BLaER1 treated with 17β-estradiol and CSF1 and Interleukin-3, amounts not matched to agents 10 nM and 100 nM (cell line): Measurements from ENCODE around the gene SNRNP200.

ENCODE experiments used
- H3K27ac ChIP-seq, 11 experiments: shearing (Covaris generic); formaldehyde crosslinking; 2 replicates each; pipeline ENCODE4 v1.8.1; 2022
- H3K27me3 ChIP-seq, 11 experiments: shearing (Covaris generic); formaldehyde crosslinking; 2 replicates each; pipeline ENCODE4 v1.8.1; 2022
- H3K36me3 ChIP-seq, 11 experiments: shearing (Covaris generic); formaldehyde crosslinking; 2 replicates each; pipeline ENCODE4 v1.8.1; 2022
- H3K4me1 ChIP-seq, 10 experiments: shearing (Covaris generic); formaldehyde crosslinking; 2 replicates each; pipeline ENCODE4 v1.8.1; 2022
- H3K4me2 ChIP-seq, 11 experiments: shearing (Covaris generic); formaldehyde crosslinking; 2 replicates each; pipeline ENCODE4 v1.8.1; 2022
- H3K4me3 ChIP-seq, 10 experiments: shearing (Covaris generic); formaldehyde crosslinking; 2 replicates each; pipeline ENCODE4 v1.8.1; 2022
- H3K9ac ChIP-seq, 11 experiments: shearing (Covaris generic); formaldehyde crosslinking; 2 replicates each; pipeline ENCODE4 v1.8.1; 2022
- H3K9me3 ChIP-seq, 11 experiments: shearing (Covaris generic); formaldehyde crosslinking; replicated peaks in 1 of 11; 2 replicates each; pipeline ENCODE4 v1.8.1; 2022
- H4K20me1 ChIP-seq, 11 experiments: shearing (Covaris generic); formaldehyde crosslinking; 2 replicates each; pipeline ENCODE4 v1.8.1; 2022
- Cebpa-rat ChIP-seq, 11 experiments: shearing (Covaris generic); IDR thresholded peaks; 2 replicates each; pipeline ENCODE4 v1.8.1; 2022

SNRNP200 gene

DNA sequence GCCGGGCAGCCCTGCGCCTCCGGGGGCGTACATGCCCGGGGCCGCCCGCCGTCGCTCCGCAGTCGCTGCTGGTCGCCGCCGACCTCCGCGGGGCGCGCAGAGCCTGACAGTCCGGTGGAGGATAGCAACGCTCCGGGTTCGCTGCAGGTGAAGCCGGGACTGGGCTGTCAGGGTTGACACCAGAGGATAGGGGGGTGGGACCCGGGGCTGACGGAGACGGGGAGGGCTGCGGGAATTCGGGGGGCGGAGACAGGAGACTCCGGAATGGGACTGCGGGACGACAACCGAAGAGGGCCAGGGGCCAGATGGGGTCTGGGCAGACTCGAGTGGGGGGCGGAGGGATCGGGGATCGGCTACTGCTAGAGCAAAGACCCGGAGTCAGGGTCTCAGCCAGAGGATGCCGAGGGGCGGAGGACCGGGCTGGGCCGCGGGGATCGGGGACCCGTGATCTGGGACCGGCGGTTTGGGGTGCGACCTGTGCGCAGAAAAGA lies 40.0 kb downstream of the SNRNP200 start:
- Histone ChIP-seq H3K4me2 (peak overlapping the region; percentile 91 to 99 (median 96)), H3K4me3 (peak overlapping the region; percentile 78 to 96 (median 92)), H3K9ac (peak overlapping the region; percentile 84 to 96 (median 93)), H3K36me3 (peaks cover 59 to 70% (median 66%) of the 10 kb centered on the region in 11 experiments), H4K20me1 (peaks cover 34 to 91% (median 78%) of the 10 kb centered on the region in 11 experiments; a peak in 21 of 22 replicates), H3K27ac (peak overlapping the region; percentile 79 to 92 (median 89)), H3K9me3 (no peaks in the 10 kb centered on the region), H3K27me3 (no peaks in the 10 kb centered on the region), H3K4me1 (peaks cover 38 to 56% (median 46%) of the 10 kb centered on the region in 10 experiments)
- TF ChIP-seq Cebpa-rat (IDR thresholded peaks at IDR 0.05), result no peak

- Histone ChIP-seq H3K9ac (peak overlapping the region; percentile 84 to 96 (median 93)), H3K27me3 (no peaks in the 10 kb centered on the region), H3K27ac (peak overlapping the region; percentile 79 to 92 (median 89)), H3K4me1 (peaks cover 44 to 62% (median 52%) of the 10 kb centered on the region in 10 experiments), H3K4me2 (peak overlapping the region; percentile 91 to 99 (median 96)), H3K9me3 (no peaks in the 10 kb centered on the region), H4K20me1 (peaks cover 34 to 94% (median 84%) of the 10 kb centered on the region in 11 experiments; a peak in 21 of 22 replicates), H3K4me3 (peak overlapping the region; percentile 78 to 96 (median 92)), H3K36me3 (peaks cover 53 to 69% (median 65%) of the 10 kb centered on the region in 11 experiments)
- no peak for TF ChIP-seq Cebpa-rat (IDR thresholded peaks at IDR 0.05)
These were observed 40.5 kb downstream of the SNRNP200 start for GRCh38 chr2:96264656-96265348.

- peaks cover 53 to 69% (median 65%) of the 10 kb centered on the region in 11 experiments for H3K36me3 ChIP-seq
- H3K4me3 ChIP-seq, result peak overlapping the region; percentile 78 to 96 (median 92); a peak in 19 of 20 replicates
- peaks cover 34 to 94% (median 78%) of the 10 kb centered on the region in 11 experiments; a peak in 21 of 22 replicates for H4K20me1 ChIP-seq
- peak overlapping the region; percentile 84 to 96 (median 93) for H3K9ac ChIP-seq
- H3K4me1 ChIP-seq, result peaks cover 51 to 69% (median 59%) of the 10 kb centered on the region in 10 experiments
- H3K27ac ChIP-seq, result peak overlapping the region in 5 of 11 experiments; percentile 79 to 92 (median 88); a peak in 7 of 22 replicates
- TF ChIP-seq Cebpa-rat (IDR thresholded peaks at IDR 0.05), result no peak
- H3K9me3 ChIP-seq, result no peaks in the 10 kb centered on the region
- peak overlapping the region; percentile 91 to 99 (median 96) for H3K4me2 ChIP-seq
- H3K27me3 ChIP-seq, result no peaks in the 10 kb centered on the region
These were observed 41.3 kb downstream of the SNRNP200 start for GRCh38 chr2:96264086-96264485.

GRCh38 chr2:96262306-96262705 lies 43.0 kb downstream of the SNRNP200 start:
- Histone ChIP-seq H3K27me3 (no peaks in the 10 kb centered on the region), H4K20me1 (peaks cover 29 to 95% (median 63%) of the 10 kb centered on the region in 11 experiments; a peak in 21 of 22 replicates), H3K4me2 (peak overlapping the region in 4 of 11 experiments; percentile 88 to 95 (median 92); a peak in 6 of 22 replicates), H3K27ac (peak overlapping the region in 1 of 11 experiments; percentile 90; a peak in 1 of 22 replicates), H3K4me3 (no peak overlapping the region), H3K36me3 (peaks cover 45 to 63% (median 58%) of the 10 kb centered on the region in 11 experiments), H3K9ac (peak overlapping the region in 6 of 11 experiments; percentile 14 to 75 (median 64); a peak in 4 of 22 replicates), H3K9me3 (no peaks in the 10 kb centered on the region), H3K4me1 (peaks cover 65 to 79% (median 71%) of the 10 kb centered on the region in 10 experiments)
- TF ChIP-seq Cebpa-rat (IDR thresholded peaks at IDR 0.05), result no peak

GRCh38 chr2:96261328-96262003 lies 43.9 kb downstream of the SNRNP200 start:
- Histone ChIP-seq H3K27me3 (no peaks in the 10 kb centered on the region), H3K36me3 (peaks cover 43 to 62% (median 56%) of the 10 kb centered on the region in 11 experiments), H3K4me3 (peak overlapping the region in 3 of 10 experiments; percentile 22 to 36 (median 26); a peak in 5 of 20 replicates), H4K20me1 (peaks cover 25 to 94% (median 55%) of the 10 kb centered on the region in 11 experiments; a peak in 20 of 22 replicates), H3K4me1 (peaks cover 65 to 83% (median 72%) of the 10 kb centered on the region in 10 experiments), H3K27ac (peak overlapping the region in 10 of 11 experiments; percentile 19 to 90 (median 76); a peak in 19 of 22 replicates), H3K4me2 (peak overlapping the region; percentile 32 to 95 (median 88); a peak in 21 of 22 replicates), H3K9ac (peak overlapping the region; percentile 21 to 75 (median 60); a peak in 19 of 22 replicates), H3K9me3 (no peaks in the 10 kb centered on the region)
- TF ChIP-seq Cebpa-rat (IDR thresholded peaks at IDR 0.05), result no peak

DNA sequence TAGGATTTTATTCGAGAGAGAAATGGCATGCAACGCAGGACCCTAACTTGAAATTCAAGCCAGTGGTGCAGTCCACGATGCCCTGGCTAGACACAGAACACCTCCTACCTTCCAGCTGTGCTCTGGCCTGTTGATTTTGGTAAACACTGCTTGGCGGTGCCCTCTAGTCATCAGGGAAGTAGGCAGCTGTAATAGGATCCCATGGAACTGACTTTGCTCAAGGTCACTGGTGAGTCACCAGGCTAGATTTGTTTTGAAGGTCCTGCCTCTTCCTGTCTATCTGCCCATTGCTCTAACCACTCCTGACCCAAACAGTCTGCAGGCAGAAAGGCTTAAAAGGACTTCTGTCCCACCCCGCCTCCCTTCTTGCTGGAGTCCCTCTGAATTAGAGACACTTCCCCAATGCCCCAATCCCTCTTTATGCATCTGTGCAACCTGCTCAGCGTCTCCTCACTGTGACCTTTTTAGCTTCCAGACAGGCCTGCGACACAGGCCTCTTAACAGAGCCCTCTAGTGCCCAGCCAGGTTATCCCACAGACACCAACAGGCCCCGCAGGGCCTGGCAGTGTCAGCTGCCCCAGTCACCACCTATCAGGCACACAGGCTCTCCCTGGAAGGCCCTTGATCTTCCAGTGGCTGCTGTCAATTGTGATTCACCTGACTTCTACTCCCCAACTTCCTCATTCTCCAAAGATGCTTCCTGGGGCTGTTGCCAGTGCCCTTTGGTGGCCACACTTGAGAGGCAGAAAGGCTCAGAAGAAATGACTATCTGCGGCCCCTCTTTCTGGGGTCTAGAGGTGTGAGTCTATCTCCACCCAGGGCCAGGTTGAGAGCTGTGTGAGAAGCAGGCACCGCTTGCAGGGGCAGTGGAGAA lies 44.7 kb downstream of the SNRNP200 start:
- no peak for TF ChIP-seq Cebpa-rat (IDR thresholded peaks at IDR 0.05)
- peak overlapping the region; percentile 21 to 75 (median 60); a peak in 20 of 22 replicates for H3K9ac ChIP-seq
- peaks cover 50 to 71% (median 63%) of the 10 kb centered on the region in 11 experiments for H3K36me3 ChIP-seq
- peaks cover 73 to 91% (median 80%) of the 10 kb centered on the region in 10 experiments for H3K4me1 ChIP-seq
- H3K4me2 ChIP-seq, result peak overlapping the region; percentile 32 to 95 (median 88)
- H3K27me3 ChIP-seq, result no peaks in the 10 kb centered on the region
- H3K27ac ChIP-seq, result peak overlapping the region; percentile 19 to 90 (median 71); a peak in 21 of 22 replicates
- H3K9me3 ChIP-seq, result no peaks in the 10 kb centered on the region
- peaks cover 25 to 100% (median 54%) of the 10 kb centered on the region in 11 experiments; a peak in 20 of 22 replicates for H4K20me1 ChIP-seq
- peak overlapping the region in 4 of 10 experiments; percentile 31 to 39 (median 34); a peak in 7 of 20 replicates for H3K4me3 ChIP-seq

DNA sequence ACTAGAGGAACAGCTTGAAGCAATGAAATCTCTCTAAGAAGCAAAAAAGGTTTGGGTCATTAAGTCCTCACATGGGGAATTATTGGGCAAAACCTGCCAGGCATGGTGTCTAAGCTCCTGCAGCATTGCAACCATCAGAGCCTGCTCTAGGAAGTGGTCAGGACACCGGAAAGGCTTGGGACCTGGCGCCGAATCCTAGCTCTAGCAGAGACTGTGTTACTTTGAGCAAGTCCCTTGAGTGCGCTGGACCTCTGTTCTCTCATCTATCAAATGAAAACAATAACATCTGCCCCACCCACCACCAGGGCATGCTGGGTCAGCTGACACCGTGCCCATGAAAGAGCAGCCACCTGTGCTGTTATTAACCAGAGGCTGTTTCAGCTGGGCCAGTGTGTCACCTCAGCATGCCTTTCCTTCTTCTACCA lies 45.8 kb downstream of the SNRNP200 start:
- Histone ChIP-seq H3K27ac (peak overlapping the region in 10 of 11 experiments; percentile 19 to 90 (median 76); a peak in 19 of 22 replicates), H3K9me3 (no peaks in the 10 kb centered on the region), H3K36me3 (peaks cover 61 to 82% (median 74%) of the 10 kb centered on the region in 11 experiments), H3K4me2 (peak overlapping the region; percentile 32 to 95 (median 88)), H3K9ac (peak overlapping the region; percentile 7 to 75 (median 60); a peak in 20 of 22 replicates), H3K4me3 (peak overlapping the region in 2 of 10 experiments; percentile 34 to 39; a peak in 4 of 20 replicates), H3K27me3 (no peaks in the 10 kb centered on the region), H4K20me1 (peaks cover 16 to 99% (median 47%) of the 10 kb centered on the region in 11 experiments; a peak in 20 of 22 replicates), H3K4me1 (peaks cover 72 to 100% (median 89%) of the 10 kb centered on the region in 10 experiments)
- TF ChIP-seq Cebpa-rat (IDR thresholded peaks at IDR 0.05), result no peak
